HL-60/S4 treated with phorbol 12-myristate 13-acetate at 8.2 ng/mL for 4 days and 3 days (cell line): ENCODE data around the gene RTCA.
"Not testable (repeated sequence)": the region's sequence is repeated elsewhere in the genome, so short reads cannot be mapped to it uniquely, and the experiment has no call there.

Experiments
- in situ Hi-C: fragments of 300-500 bp; cut with MboI; formaldehyde crosslinking; loops from 2 replicates; pipeline ENCODE4 v1.15.0; 2022; ENCODE audit warnings: low sequenced_read_pairs

The RTCA gene

DNA sequence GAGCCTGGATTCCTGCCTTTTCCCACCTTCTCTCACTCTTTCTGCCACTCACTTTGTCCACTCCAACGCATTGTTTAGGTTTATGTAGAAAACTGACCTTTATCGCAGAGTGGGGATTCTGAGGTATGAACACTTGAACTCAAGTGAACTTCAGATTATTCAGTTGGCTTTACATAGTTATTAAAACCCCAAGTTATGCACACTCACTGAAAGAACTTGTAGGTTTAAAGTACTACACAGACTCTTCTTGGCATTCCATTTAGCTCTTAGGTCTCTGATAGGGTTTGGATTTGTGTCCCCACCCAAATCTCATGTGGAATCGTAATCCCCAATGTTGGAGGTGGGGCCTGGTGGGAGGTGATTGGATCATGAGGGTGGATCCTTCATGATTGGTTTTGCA is 39.9 kb downstream of the RTCA start:
- in situ Hi-C loops: no loop called here

DNA sequence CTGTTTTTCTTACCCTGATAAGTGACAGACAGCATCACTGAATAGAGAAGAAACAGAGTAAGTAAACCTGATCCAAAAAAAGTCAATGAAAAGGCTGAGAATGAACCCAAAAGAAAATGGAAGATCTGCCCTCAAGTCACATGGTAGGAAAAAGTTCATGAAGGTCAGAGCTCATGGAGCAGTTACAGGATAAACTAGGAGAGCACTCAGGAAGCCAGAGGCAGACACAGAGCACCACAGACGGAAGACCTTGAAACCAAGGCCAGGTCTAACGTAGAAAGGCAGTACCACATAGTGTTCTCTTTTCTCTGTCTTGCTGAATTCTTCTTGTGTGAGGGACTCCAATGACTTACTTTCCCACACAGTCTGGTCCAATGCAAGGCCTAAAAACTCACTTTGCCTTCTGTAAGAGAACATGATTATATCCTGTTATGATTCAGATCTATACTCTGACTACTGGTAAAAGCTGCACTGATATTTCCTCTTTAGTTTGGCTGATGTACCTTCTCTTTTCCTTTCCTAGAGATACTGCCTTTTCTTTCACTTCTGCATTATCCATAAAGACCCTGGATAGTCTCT is 40.8 kb downstream of the RTCA start:
- in situ Hi-C loops: no loop called here

- in situ Hi-C loops: no loop called here
Observed at GRCh38 chr1:100308777-100309176, 42.8 kb downstream of the RTCA start.

- in situ Hi-C loops: no loop called here
Observed at GRCh38 chr1:100309863-100310262, 43.8 kb downstream of the RTCA start.

- in situ Hi-C loops: no loop called here
Observed at GRCh38 chr1:100313382-100313781, 47.4 kb downstream of the RTCA start.

GRCh38 chr1:100316622-100317021 is 50.6 kb downstream of the RTCA start:
- in situ Hi-C loops: no loop called here

DNA sequence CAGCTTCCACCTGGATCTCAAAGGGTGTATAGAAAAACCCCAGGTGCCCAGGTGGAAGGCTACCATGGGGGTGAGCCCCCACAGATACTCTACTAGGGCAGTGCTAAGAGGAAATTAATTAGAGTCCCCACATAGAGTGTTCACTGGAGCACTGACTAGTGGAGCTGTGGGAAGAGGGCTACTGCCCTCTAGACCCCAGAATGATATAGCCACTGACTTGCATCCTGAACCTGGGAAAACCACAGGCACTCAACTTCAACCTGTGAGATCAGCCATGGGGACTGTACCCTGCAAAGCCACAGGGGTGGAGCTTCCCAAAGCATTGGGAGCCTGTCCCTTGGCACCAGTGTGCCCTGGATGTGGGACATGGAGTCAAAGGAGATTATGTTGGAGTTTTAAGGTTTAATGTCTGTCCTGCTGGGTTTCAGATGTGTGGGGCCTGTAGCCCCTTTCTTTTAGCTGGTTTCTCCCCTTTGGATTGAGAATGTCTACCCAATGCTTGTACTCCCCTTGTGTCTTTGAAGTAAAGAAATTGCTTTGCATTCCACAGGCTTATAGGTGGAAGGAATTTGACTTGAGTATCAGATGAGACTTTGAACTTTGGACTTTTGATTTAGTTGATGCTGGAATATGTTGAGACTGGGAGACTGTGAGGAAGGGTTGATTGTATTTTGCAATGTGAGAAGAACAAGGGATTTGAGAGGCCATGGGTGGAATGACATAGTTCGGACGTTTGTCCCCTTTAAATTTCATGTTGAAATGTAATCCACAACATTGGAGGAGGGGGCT is 54.5 kb downstream of the RTCA start:
- in situ Hi-C loops: no loop called here

DNA sequence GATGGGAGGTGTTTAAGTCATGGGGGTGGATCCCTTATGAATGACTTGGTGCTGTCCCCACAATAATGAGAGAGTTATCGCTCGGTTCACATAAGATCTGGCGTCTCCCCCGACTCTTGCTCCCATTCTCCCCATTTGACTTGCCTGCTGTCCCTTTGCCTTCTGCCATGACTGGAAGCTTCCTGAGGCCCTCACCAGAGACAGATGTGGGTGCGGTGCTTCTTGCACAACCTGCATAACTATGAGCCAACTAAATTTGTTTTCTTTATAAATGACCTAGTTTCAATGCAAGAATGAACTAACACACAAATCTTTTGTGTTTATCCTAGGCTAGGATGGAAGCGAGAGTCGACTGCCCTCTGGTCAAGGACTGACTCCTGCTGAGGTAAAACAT is 55.1 kb downstream of the RTCA start:
- in situ Hi-C loops: no loop called here

GRCh38 chr1:100321506-100321905 is 55.5 kb downstream of the RTCA start:
- in situ Hi-C loops: no loop called here

GRCh38 chr1:100322436-100323211 is 56.6 kb downstream of the RTCA start:
- in situ Hi-C loops: no loop called here

DNA sequence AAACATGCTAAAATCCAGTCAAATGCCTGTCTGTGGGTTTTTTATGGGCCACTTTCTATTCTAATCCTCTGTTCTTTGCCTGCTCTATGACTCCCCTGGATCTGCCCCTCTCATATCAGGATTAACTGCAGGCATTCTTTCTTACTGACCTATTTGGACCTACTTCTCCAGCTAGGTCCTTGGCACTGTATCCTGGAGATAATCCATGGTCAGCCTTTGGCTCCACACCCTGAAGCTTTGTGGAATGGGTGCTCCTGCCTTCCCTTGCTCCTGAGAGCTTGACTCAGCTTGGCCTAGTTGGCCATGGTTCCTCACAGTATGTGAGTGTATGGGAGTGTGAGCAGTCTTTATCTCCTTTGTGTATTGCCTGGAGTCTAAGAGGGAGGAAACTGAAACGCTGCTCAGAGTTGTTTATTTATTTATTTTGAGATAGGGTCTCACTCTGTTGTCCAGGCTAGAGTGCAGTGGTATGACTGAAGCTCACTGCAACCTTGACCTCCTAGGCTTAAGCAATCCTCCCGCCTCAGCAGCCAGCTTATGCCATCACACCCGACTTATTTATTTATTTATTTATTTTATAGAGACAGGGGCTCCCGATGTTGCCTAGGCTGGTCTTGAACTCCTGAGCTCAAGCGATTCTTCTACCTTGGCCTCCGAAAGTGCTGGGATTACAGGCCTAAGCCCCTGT is 57.5 kb downstream of the RTCA start:
- in situ Hi-C loops: no loop called here

- in situ Hi-C loops: no loop called here
Observed at GRCh38 chr1:100325415-100326324, 59.7 kb downstream of the RTCA start.

- in situ Hi-C loops: not testable (repeated sequence)
Observed at GRCh38 chr1:100326325-100326670, 60.3 kb downstream of the RTCA start.

DNA sequence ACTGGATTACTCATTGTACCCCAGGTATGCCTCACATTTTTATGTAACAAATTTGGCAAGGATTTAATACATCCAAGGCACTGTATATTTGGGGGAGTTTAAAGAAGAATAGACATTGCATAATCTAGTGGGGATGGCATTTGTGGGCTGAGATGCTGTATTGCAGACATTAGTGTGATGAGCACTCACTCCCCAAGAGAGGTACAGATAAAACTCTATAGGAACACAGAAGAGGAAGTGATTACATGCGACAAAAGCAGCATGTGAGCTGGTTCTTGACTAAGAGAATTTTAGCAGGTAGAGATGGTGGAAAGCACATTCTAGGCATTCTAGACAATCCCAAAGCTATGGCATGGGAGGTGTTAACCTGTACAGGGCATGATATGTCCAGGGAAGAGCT is 62.1 kb downstream of the RTCA start:
- in situ Hi-C loops: no loop called here

GRCh38 chr1:100331146-100331545 is 65.1 kb downstream of the RTCA start:
- in situ Hi-C loops: not testable (repeated sequence)

- in situ Hi-C loops: no loop called here
Observed at GRCh38 chr1:100332331-100332730, 66.3 kb downstream of the RTCA start.

DNA sequence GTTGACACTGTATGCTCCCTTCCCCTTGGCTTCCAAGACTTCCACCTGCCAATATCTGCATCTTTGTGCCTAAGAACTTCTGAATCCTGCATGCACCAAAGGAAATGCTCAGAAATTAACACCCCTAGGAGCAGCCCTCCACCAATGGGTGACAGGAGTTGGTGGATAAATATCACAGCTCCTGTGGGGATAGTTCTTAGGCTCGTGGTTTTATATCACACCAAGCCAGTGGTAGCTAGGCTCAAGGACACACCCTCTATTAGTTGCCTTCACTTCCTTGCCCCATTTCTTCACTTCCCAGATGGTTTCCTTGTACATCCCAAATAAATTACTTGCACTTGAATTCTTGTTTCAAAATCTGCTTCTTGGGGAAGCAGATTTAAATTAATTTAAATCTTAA is 69.4 kb downstream of the RTCA start:
- in situ Hi-C loops: no loop called here

DNA sequence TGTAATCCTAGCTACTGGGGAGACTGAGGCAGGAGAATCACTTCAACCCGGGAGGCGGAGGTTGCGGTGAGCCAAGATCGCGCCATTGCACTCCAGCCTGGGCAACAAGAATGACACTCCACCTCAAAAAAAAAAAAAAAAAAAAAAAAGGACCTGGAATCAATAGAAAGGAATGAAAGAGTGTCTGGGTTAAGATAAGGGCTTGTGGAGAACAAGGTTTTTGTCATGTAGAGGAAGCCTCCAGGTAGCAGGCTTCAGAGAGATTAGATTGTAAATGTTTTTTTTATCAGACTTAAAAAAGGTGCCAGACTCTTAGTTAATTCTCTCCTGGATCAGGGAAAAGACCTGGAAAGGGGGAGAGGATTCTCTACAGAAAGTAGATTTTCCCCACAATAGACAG is 71.9 kb downstream of the RTCA start:
- in situ Hi-C loops: not testable (repeated sequence)

GRCh38 chr1:100339735-100340134 is 73.7 kb downstream of the RTCA start:
- in situ Hi-C loops: not testable (repeated sequence)

GRCh38 chr1:100340494-100340893 is 74.5 kb downstream of the RTCA start:
- in situ Hi-C loops: no loop called here
